ENCODE results near the gene OLIG3.

The OLIG3 gene

DNA sequence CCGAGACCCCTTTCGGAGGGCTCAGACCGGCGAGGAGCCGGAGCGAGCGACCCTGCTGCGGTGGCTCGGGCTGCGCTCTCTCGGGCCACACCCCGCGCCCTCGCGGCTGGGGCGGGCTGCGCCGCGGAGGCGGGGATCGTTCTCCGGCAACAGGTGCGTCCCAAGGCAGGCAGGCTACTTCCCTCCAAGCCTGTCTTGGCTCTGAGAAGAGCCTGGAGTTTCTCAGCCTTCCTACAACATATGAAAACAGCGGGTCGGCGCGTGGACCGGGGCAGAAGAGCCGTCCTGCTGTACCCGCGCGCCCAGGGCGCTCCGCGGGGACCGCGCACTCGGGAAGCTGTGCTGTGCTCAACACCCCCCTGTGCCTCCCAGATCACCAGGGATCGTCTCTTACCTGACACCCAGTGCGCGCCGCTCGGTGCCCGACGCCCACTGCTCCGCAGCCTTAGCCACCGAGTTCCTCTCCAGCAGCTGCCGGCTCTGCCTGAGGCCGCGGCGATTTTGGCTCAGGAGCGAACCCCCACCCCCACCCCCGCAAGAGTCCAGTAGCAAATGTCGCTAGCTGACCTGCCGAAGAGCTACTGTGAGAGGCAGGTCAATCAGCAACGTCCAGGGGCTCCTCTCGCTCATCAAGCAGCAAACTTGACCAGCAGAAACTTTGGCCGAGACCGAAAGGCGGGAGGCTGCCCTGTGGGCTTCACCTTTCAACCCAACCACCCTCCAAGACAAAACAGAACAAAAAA, 3.7 kb upstream of the OLIG3 start:
- H3K36me3 ChIP-seq (ENCODE audit: control insufficient read depth in 2 of 2, insufficient read depth in 1 of 2, low read length in 2 of 2) = no peaks in the 10 kb centered on the region
- no peaks in the 10 kb centered on the region for H3K4me1 ChIP-seq (ENCODE audit: control insufficient read depth, insufficient read depth, low read length)
- ChIA-PET CTCF (no interaction called here), POLR2A (no interaction called here)
- no peaks in the 10 kb centered on the region for H3K9me3 ChIP-seq (ENCODE audit: control insufficient read depth, insufficient read depth, low read depth, low read length)
- no peak overlapping the region for H3K27ac ChIP-seq (ENCODE audit: extremely low read depth, low read depth, low read length)
- peak overlapping the region; percentile 47 for H3K4me3 ChIP-seq (ENCODE audit: low read depth, low read length)
- TF ChIP-seq RBAK (tag by site-specific recombination; IDR thresholded peaks at IDR 0.05) (no peak), ZNF621 (tag by site-specific recombination; IDR thresholded peaks at IDR 0.05) (no peak), ZNF514 (tag by site-specific recombination; IDR thresholded peaks at IDR 0.05) (no peak), ZNF433 (tag by site-specific recombination; IDR thresholded peaks at IDR 0.05; ENCODE audit: low read depth) (no peak), ZNF426 (tag by site-specific recombination; IDR thresholded peaks at IDR 0.05) (no peak), GLIS2 (tag by site-specific recombination; IDR thresholded peaks at IDR 0.05) (peak; percentile 54), ZNF223 (tag by site-specific recombination; IDR thresholded peaks at IDR 0.05) (no peak), SCRT2 (tag by site-specific recombination; IDR thresholded peaks at IDR 0.05) (peak; percentile 99), KLF8 (tag by site-specific recombination; IDR thresholded peaks at IDR 0.05) (peak; percentile 29; the same call in 1 of the 2 replicates), KLF7 (tag by site-specific recombination; IDR thresholded peaks at IDR 0.05; ENCODE audit: borderline replicate concordance) (no peak), HOXD13 (CRISPR knock-in tag; IDR thresholded peaks at IDR 0.05; ENCODE audit: borderline replicate concordance) (no peak), EGR2 (tag by site-specific recombination; IDR thresholded peaks at IDR 0.05; ENCODE audit: low read depth) (peak; percentile 30; the same call in 1 of the 2 replicates), ZEB2 (tag by site-specific recombination; IDR thresholded peaks at IDR 0.05) (peak; percentile 45; the same call in 1 of the 2 replicates), ZNF837 (tag by site-specific recombination; IDR thresholded peaks at IDR 0.05) (no peak), ZNF510 (tag by site-specific recombination; IDR thresholded peaks at IDR 0.05; ENCODE audit: insufficient replicate concordance) (no peak), KLF9 (tag by site-specific recombination; IDR thresholded peaks at IDR 0.05; ENCODE audit: low read depth) (peak; percentile 32; the same call in 1 of the 2 replicates), MEIS1 (CRISPR knock-in tag; IDR thresholded peaks at IDR 0.05; ENCODE audit: borderline replicate concordance) (no peak), SP3 (tag by site-specific recombination; IDR thresholded peaks at IDR 0.05) (peak; percentile 39; the same call in 1 of the 2 replicates), TCF7L2 (IDR thresholded peaks at IDR 0.05; ENCODE audit: borderline replicate concordance, low read depth, low read length) (no peak), ZNF211 (tag by site-specific recombination; IDR thresholded peaks at IDR 0.05; ENCODE audit: low read depth) (no peak), KLF10 (tag by site-specific recombination; IDR thresholded peaks at IDR 0.05) (no peak)
- TF ChIP-seq, protein P1, sequence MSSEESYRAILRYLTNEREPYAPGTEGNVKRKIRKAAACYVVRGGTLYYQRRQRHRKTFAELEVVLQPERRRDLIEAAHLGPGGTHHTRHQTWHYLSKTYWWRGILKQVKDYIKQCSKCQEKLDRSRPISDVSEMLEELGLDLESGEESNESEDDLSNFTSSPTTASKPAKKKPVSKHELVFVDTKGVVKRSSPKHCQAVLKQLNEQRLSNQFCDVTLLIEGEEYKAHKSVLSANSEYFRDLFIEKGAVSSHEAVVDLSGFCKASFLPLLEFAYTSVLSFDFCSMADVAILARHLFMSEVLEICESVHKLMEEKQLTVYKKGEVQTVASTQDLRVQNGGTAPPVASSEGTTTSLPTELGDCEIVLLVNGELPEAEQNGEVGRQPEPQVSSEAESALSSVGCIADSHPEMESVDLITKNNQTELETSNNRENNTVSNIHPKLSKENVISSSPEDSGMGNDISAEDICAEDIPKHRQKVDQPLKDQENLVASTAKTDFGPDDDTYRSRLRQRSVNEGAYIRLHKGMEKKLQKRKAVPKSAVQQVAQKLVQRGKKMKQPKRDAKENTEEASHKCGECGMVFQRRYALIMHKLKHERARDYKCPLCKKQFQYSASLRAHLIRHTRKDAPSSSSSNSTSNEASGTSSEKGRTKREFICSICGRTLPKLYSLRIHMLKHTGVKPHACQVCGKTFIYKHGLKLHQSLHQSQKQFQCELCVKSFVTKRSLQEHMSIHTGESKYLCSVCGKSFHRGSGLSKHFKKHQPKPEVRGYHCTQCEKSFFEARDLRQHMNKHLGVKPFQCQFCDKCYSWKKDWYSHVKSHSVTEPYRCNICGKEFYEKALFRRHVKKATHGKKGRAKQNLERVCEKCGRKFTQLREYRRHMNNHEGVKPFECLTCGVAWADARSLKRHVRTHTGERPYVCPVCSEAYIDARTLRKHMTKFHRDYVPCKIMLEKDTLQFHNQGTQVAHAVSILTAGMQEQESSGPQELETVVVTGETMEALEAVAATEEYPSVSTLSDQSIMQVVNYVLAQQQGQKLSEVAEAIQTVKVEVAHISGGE (tag by site-specific recombination; conservative IDR thresholded peaks at IDR 0.05; ENCODE audit: low read depth) = no peak
- TF ChIP-seq, protein P2, sequence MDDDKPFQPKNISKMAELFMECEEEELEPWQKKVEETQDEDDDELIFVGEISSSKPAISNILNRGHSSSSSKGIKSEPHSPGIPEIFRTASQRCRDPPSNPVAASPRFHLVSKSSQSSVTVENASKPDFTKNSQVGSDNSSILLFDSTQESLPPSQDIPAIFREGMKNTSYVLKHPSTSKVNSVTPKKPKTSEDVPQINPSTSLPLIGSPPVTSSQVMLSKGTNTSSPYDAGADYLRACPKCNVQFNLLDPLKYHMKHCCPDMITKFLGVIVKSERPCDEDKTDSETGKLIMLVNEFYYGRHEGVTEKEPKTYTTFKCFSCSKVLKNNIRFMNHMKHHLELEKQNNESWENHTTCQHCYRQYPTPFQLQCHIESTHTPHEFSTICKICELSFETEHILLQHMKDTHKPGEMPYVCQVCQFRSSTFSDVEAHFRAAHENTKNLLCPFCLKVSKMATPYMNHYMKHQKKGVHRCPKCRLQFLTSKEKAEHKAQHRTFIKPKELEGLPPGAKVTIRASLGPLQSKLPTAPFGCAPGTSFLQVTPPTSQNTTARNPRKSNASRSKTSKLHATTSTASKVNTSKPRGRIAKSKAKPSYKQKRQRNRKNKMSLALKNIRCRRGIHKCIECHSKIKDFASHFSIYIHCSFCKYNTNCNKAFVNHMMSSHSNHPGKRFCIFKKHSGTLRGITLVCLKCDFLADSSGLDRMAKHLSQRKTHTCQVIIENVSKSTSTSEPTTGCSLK (tag by site-specific recombination; IDR thresholded peaks at IDR 0.05) = no peak
- TF ChIP-seq, protein P3, sequence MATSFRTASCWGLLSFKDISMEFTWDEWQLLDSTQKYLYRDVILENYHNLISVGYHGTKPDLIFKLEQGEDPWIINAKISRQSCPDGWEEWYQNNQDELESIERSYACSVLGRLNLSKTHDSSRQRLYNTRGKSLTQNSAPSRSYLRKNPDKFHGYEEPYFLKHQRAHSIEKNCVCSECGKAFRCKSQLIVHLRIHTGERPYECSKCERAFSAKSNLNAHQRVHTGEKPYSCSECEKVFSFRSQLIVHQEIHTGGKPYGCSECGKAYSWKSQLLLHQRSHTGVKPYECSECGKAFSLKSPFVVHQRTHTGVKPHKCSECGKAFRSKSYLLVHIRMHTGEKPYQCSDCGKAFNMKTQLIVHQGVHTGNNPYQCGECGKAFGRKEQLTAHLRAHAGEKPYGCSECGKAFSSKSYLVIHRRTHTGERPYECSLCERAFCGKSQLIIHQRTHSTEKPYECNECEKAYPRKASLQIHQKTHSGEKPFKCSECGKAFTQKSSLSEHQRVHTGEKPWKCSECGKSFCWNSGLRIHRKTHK (tag by site-specific recombination; IDR thresholded peaks at IDR 0.05) = no peak
- TF ChIP-seq, protein P4, sequence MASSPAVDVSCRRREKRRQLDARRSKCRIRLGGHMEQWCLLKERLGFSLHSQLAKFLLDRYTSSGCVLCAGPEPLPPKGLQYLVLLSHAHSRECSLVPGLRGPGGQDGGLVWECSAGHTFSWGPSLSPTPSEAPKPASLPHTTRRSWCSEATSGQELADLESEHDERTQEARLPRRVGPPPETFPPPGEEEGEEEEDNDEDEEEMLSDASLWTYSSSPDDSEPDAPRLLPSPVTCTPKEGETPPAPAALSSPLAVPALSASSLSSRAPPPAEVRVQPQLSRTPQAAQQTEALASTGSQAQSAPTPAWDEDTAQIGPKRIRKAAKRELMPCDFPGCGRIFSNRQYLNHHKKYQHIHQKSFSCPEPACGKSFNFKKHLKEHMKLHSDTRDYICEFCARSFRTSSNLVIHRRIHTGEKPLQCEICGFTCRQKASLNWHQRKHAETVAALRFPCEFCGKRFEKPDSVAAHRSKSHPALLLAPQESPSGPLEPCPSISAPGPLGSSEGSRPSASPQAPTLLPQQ (tag by site-specific recombination; IDR thresholded peaks at IDR 0.05) = no peak
- TF ChIP-seq, protein P5, sequence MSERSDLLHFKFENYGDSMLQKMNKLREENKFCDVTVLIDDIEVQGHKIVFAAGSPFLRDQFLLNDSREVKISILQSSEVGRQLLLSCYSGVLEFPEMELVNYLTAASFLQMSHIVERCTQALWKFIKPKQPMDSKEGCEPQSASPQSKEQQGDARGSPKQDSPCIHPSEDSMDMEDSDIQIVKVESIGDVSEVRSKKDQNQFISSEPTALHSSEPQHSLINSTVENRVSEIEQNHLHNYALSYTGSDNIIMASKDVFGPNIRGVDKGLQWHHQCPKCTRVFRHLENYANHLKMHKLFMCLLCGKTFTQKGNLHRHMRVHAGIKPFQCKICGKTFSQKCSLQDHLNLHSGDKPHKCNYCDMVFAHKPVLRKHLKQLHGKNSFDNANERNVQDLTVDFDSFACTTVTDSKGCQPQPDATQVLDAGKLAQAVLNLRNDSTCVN (tag by site-specific recombination; optimal IDR thresholded peaks at IDR 0.05) = peak; percentile 90
- TF ChIP-seq, protein P6, sequence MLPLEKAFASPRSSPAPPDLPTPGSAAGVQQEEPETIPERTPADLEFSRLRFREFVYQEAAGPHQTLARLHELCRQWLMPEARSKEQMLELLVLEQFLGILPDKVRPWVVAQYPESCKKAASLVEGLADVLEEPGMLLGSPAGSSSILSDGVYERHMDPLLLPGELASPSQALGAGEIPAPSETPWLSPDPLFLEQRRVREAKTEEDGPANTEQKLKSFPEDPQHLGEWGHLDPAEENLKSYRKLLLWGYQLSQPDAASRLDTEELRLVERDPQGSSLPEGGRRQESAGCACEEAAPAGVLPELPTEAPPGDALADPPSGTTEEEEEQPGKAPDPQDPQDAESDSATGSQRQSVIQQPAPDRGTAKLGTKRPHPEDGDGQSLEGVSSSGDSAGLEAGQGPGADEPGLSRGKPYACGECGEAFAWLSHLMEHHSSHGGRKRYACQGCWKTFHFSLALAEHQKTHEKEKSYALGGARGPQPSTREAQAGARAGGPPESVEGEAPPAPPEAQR (tag by site-specific recombination; IDR thresholded peaks at IDR 0.05) = no peak

Data from HEK293 (cell line).